Skeletal muscle cell (primary cell): Measurements from ENCODE around the gene TMEM200A.

Experiments
- DNase-seq: peaks from one replicate; pipeline ENCODE4 v3.0.0-alpha.2; 2010; ENCODE audit warnings: low read depth
- H3K4me3 ChIP-seq: 2 replicates; pipeline ENCODE4 v1.5.1; 2011; ENCODE audit warnings: low read depth, mild to moderate bottlenecking, control low read depth, low read length, moderate library complexity

TMEM200A gene

GRCh38 chr6:130466748-130467061 lies 100.9 kb downstream of the TMEM200A start:
- no peak overlapping the region for H3K4me3 ChIP-seq
- DNase-seq, result no peak

GRCh38 chr6:130467146-130468050 lies 101.6 kb downstream of the TMEM200A start:
- no peak for DNase-seq
- H3K4me3 ChIP-seq, result no peak overlapping the region

GRCh38 chr6:130470766-130471165 lies 104.9 kb downstream of the TMEM200A start:
- no peak for DNase-seq
- no peak overlapping the region for H3K4me3 ChIP-seq

DNA sequence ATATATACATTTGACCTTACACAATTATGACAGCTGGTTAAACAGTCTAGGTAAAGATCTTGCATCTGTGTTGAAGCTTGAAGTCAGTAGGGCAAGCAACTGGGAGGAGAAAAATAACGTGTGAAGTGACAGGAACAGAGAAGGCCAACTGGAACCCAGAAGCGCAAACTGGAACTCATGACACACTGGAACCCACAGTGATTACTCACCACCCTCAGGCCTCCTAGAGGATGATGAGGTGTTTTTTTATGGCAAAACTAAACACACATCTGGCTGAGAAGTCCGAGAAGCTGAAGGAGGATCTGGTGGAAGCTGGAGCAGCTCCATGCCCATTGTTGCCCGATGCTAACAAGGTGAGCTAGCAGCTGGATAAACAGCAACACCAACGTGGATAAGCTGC lies 108.1 kb downstream of the TMEM200A start:
- DNase-seq, result peak; percentile 39
- H3K4me3 ChIP-seq, result no peak overlapping the region

GRCh38 chr6:130482645-130483390 lies 117.0 kb downstream of the TMEM200A start:
- H3K4me3 ChIP-seq, result no peak overlapping the region
- DNase-seq, result peak; percentile 47

- DNase-seq, result no peak
- no peak overlapping the region for H3K4me3 ChIP-seq
Measured at GRCh38 chr6:130485870-130486269, 120.1 kb downstream of the TMEM200A start.

GRCh38 chr6:130486417-130486816 lies 120.6 kb downstream of the TMEM200A start:
- DNase-seq, result no peak
- no peak overlapping the region for H3K4me3 ChIP-seq

- no peak overlapping the region for H3K4me3 ChIP-seq
- DNase-seq, result no peak
Measured at GRCh38 chr6:130489514-130489913, 123.7 kb downstream of the TMEM200A start.
